ENCODE data around the gene MAGOHB.
"Not testable (repeated sequence)": the region's sequence is repeated elsewhere in the genome, so short reads cannot be mapped to it uniquely, and the experiment has no call there.

MAGOHB gene

GRCh38 chr12:10613349-10614055 lies at the start of gene MAGOHB:
Gene MAGOHB (minus strand): TSS chr12:10613609. CDS start chr12:10613532, 77 bp downstream.
- Histone ChIP-seq H3K4me3 (ENCODE audit: low read depth, low read length) (peak within 1 kb of the TSS; percentile 97), H3K27me3 (replicated peaks) (no peaks in the 10 kb centered on the region), H3K27ac (peak within 1 kb of the TSS; percentile 96), H3K36me3 (replicated peaks) (peaks cover 12% of the 10 kb centered on the region)
- in situ Hi-C loops (cut with HindIII; ENCODE audit: low pct_ligation_motif_present, low sequenced_read_pairs), result no loop called here
- no peak for TF ChIP-seq CTCF (IDR thresholded peaks at IDR 0.05; ENCODE audit: low read depth, low read length, missing control alignments)
- DNase-seq, result peak; percentile 97

GRCh38 chr12:10661338-10661737 lies 47.9 kb upstream of the MAGOHB start:
- Histone ChIP-seq H3K27me3 (replicated peaks) (no peaks in the 10 kb centered on the region), H3K27ac (no peak overlapping the region), H3K4me3 (ENCODE audit: low read depth, low read length) (no peak overlapping the region), H3K36me3 (replicated peaks) (no peaks in the 10 kb centered on the region)
- no peak for TF ChIP-seq CTCF (IDR thresholded peaks at IDR 0.05; ENCODE audit: low read depth, low read length, missing control alignments)
- no peak for DNase-seq
- in situ Hi-C loops (cut with HindIII; ENCODE audit: low pct_ligation_motif_present, low sequenced_read_pairs), result no loop called here

- no peak for DNase-seq
- no peak overlapping the region for H3K27ac ChIP-seq
- H3K4me3 ChIP-seq (ENCODE audit: low read depth, low read length), result no peak overlapping the region
- in situ Hi-C loops (cut with HindIII; ENCODE audit: low pct_ligation_motif_present, low sequenced_read_pairs), result no loop called here
- H3K27me3 ChIP-seq (replicated peaks), result no peaks in the 10 kb centered on the region
- TF ChIP-seq CTCF (IDR thresholded peaks at IDR 0.05; ENCODE audit: low read depth, low read length, missing control alignments), result no peak
- H3K36me3 ChIP-seq (replicated peaks), result no peaks in the 10 kb centered on the region
Observed at GRCh38 chr12:10654003-10654402, 40.6 kb upstream of the MAGOHB start.

GRCh38 chr12:10652192-10652591 lies 38.8 kb upstream of the MAGOHB start:
- no peak for TF ChIP-seq CTCF (IDR thresholded peaks at IDR 0.05; ENCODE audit: low read depth, low read length, missing control alignments)

GRCh38 chr12:10646576-10646975 lies 33.2 kb upstream of the MAGOHB start:
- H3K27ac ChIP-seq; in situ Hi-C loops (cut with HindIII; ENCODE audit: low pct_ligation_motif_present, low sequenced_read_pairs); H3K4me3 ChIP-seq (ENCODE audit: low read depth, low read length); H3K36me3 ChIP-seq (replicated peaks); H3K27me3 ChIP-seq (replicated peaks); DNase-seq: not testable (repeated sequence)

More at GRCh38 chr12:10652192-10652591, 38.8 kb upstream of the MAGOHB start:
- no peak for DNase-seq
- Histone ChIP-seq H3K36me3 (replicated peaks) (no peaks in the 10 kb centered on the region), H3K4me3 (ENCODE audit: low read depth, low read length) (no peak overlapping the region), H3K27ac (no peak overlapping the region), H3K27me3 (replicated peaks) (no peaks in the 10 kb centered on the region)
- in situ Hi-C loops (cut with HindIII; ENCODE audit: low pct_ligation_motif_present, low sequenced_read_pairs), result no loop called here

GRCh38 chr12:10645910-10646309 lies 32.5 kb upstream of the MAGOHB start:
- H3K4me3 ChIP-seq (ENCODE audit: low read depth, low read length), result no peak overlapping the region
- no peak for TF ChIP-seq CTCF (IDR thresholded peaks at IDR 0.05; ENCODE audit: low read depth, low read length, missing control alignments)
- H3K27me3 ChIP-seq (replicated peaks), result no peaks in the 10 kb centered on the region
- in situ Hi-C loops (cut with HindIII; ENCODE audit: low pct_ligation_motif_present, low sequenced_read_pairs), result no loop called here
- H3K27ac ChIP-seq, result no peak overlapping the region
- H3K36me3 ChIP-seq (replicated peaks), result no peaks in the 10 kb centered on the region
- DNase-seq, result no peak

All from brain microvascular endothelial cell (primary cell).